Ectodermal cell (in vitro differentiated cells): ENCODE measurements around the gene HMCN2.
"Not testable (repeated sequence)": the region's sequence is repeated elsewhere in the genome, so short reads cannot be mapped to it uniquely, and the experiment has no call there.

Experiments used
- H3K27ac ChIP-seq: 2 replicates; pipeline ENCODE4 v1.7.0; 2013; ENCODE audit warnings: mild to moderate bottlenecking, low read depth, low read length; ENCODE audit not compliant: insufficient read depth, poor library complexity, severe bottlenecking
- H3K27me3 ChIP-seq: 2 replicates; pipeline ENCODE4 v1.7.0; 2013; ENCODE audit warnings: mild to moderate bottlenecking, low read length; ENCODE audit not compliant: insufficient read depth, control insufficient read depth, poor library complexity, severe bottlenecking
- H3K36me3 ChIP-seq: one replicate; pipeline ENCODE4 v1.7.0; 2013; ENCODE audit warnings: low read length; ENCODE audit not compliant: control insufficient read depth, insufficient read depth
- H3K4me1 ChIP-seq: one replicate; pipeline ENCODE4 v1.7.0; 2013; ENCODE audit warnings: low read length; ENCODE audit not compliant: control insufficient read depth, insufficient read depth
- H3K4me3 ChIP-seq: 2 replicates; pipeline ENCODE4 v1.7.0; 2013; ENCODE audit warnings: low read depth, low read length, control low read depth; ENCODE audit not compliant: insufficient read depth
- H3K9me3 ChIP-seq: 2 replicates; pipeline ENCODE4 v1.7.0; 2013; ENCODE audit warnings: mild to moderate bottlenecking, low read length, moderate library complexity; ENCODE audit not compliant: control insufficient read depth
- WGBS, 2 experiments: methylation state at CpG; one replicate each; pipeline ENCODE4 v1.1.7; 2013; ENCODE audit warnings: missing lambda C conversion rate in 2 of 2; 5-methylcytosine and 5-hydroxymethylcytosine counted together

Gene HMCN2

GRCh38 chr9:130429381-130429780 is 163.8 kb downstream of the HMCN2 start:
- Histone ChIP-seq H3K27me3 (peaks cover 24% of the 10 kb centered on the region), H3K27ac (no peak overlapping the region), H3K36me3 (no peaks in the 10 kb centered on the region), H3K4me1 (peaks cover 12% of the 10 kb centered on the region), H3K9me3 (no peaks in the 10 kb centered on the region), H3K4me3 (no peak overlapping the region)
- WGBS, 2 experiments = 91 to 92% methylated on average over 13 of the region's 13 CpGs

GRCh38 chr9:130429831-130430230 is 164.3 kb downstream of the HMCN2 start:
- Histone ChIP-seq H3K27me3 (peaks cover 28% of the 10 kb centered on the region), H3K4me3 (no peak overlapping the region), H3K27ac (no peak overlapping the region), H3K4me1 (peaks cover 12% of the 10 kb centered on the region), H3K9me3 (no peaks in the 10 kb centered on the region), H3K36me3 (no peaks in the 10 kb centered on the region)
- 92 to 94% methylated on average over 6 of the region's 6 CpGs for WGBS, 2 experiments

GRCh38 chr9:130430232-130430631 is 164.7 kb downstream of the HMCN2 start:
- Histone ChIP-seq H3K27ac (no peak overlapping the region), H3K4me1 (peaks cover 12% of the 10 kb centered on the region), H3K4me3 (no peak overlapping the region), H3K27me3 (peaks cover 28% of the 10 kb centered on the region), H3K36me3 (no peaks in the 10 kb centered on the region), H3K9me3 (no peaks in the 10 kb centered on the region)
- 96% methylated on average over 18 of the region's 18 CpGs for WGBS, 2 experiments

- H3K27me3 ChIP-seq = peaks cover 28% of the 10 kb centered on the region
- H3K27ac ChIP-seq = no peak overlapping the region
- no peaks in the 10 kb centered on the region for H3K36me3 ChIP-seq
- H3K9me3 ChIP-seq = no peaks in the 10 kb centered on the region
- WGBS, 2 experiments = 89 to 91% methylated on average over 22 of the region's 22 CpGs
- H3K4me3 ChIP-seq = no peak overlapping the region
- H3K4me1 ChIP-seq = peaks cover 12% of the 10 kb centered on the region
These were observed 165.4 kb downstream of the HMCN2 start for GRCh38 chr9:130430734-130431535.

- 90 to 91% methylated on average over 17 of the region's 17 CpGs for WGBS, 2 experiments
- peaks cover 28% of the 10 kb centered on the region for H3K27me3 ChIP-seq
- peaks cover 12% of the 10 kb centered on the region for H3K4me1 ChIP-seq
- H3K4me3 ChIP-seq = no peak overlapping the region
- H3K9me3 ChIP-seq = no peaks in the 10 kb centered on the region
- no peaks in the 10 kb centered on the region for H3K36me3 ChIP-seq
- H3K27ac ChIP-seq = no peak overlapping the region
These were observed 166.2 kb downstream of the HMCN2 start for GRCh38 chr9:130431536-130432303.

- Histone ChIP-seq H3K36me3 (no peaks in the 10 kb centered on the region), H3K4me3 (no peak overlapping the region), H3K27ac (no peak overlapping the region), H3K4me1 (peaks cover 12% of the 10 kb centered on the region), H3K9me3 (no peaks in the 10 kb centered on the region), H3K27me3 (peaks cover 28% of the 10 kb centered on the region)
- 83 to 84% methylated on average over 11 of the region's 11 CpGs for WGBS, 2 experiments
These were observed 166.8 kb downstream of the HMCN2 start for GRCh38 chr9:130432362-130432761.

GRCh38 chr9:130432796-130433167 is 167.2 kb downstream of the HMCN2 start:
- Histone ChIP-seq H3K27ac (no peak overlapping the region), H3K4me1 (peaks cover 12% of the 10 kb centered on the region), H3K4me3 (peak overlapping the region; percentile 36), H3K9me3 (no peaks in the 10 kb centered on the region), H3K27me3 (peaks cover 28% of the 10 kb centered on the region), H3K36me3 (no peaks in the 10 kb centered on the region)
- 63 to 65% methylated on average over 16 of the region's 16 CpGs for WGBS, 2 experiments

GRCh38 chr9:130433168-130433946 is 167.8 kb downstream of the HMCN2 start:
- H3K36me3 ChIP-seq = no peaks in the 10 kb centered on the region
- peaks cover 28% of the 10 kb centered on the region for H3K27me3 ChIP-seq
- peaks cover 12% of the 10 kb centered on the region for H3K4me1 ChIP-seq
- no peaks in the 10 kb centered on the region for H3K9me3 ChIP-seq
- WGBS, 2 experiments = 5% methylated on average over 92 of the region's 92 CpGs
- H3K27ac ChIP-seq = no peak overlapping the region
- peak overlapping the region; percentile 36 for H3K4me3 ChIP-seq

- H3K36me3 ChIP-seq = no peaks in the 10 kb centered on the region
- peaks cover 28% of the 10 kb centered on the region for H3K27me3 ChIP-seq
- H3K4me1 ChIP-seq = peaks cover 12% of the 10 kb centered on the region
- WGBS, 2 experiments = 54 to 55% methylated on average over 9 of the region's 9 CpGs
- H3K27ac ChIP-seq = no peak overlapping the region
- H3K9me3 ChIP-seq = no peaks in the 10 kb centered on the region
- H3K4me3 ChIP-seq = no peak overlapping the region
These were observed 168.3 kb downstream of the HMCN2 start for GRCh38 chr9:130433947-130434262.

GRCh38 chr9:130434656-130435055 is 169.1 kb downstream of the HMCN2 start:
- peaks cover 28% of the 10 kb centered on the region for H3K27me3 ChIP-seq
- WGBS, 2 experiments = 86 to 90% methylated on average over 2 to 5 of the region's 5 CpGs

More at GRCh38 chr9:130434656-130435055, 169.1 kb downstream of the HMCN2 start:
- not testable (repeated sequence) for H3K9me3 ChIP-seq, H3K36me3 ChIP-seq, H3K27ac ChIP-seq, H3K4me3 ChIP-seq
- peaks cover 12% of the 10 kb centered on the region for H3K4me1 ChIP-seq
